Small intestine (tissue), 7 donors: Measurements from ENCODE around the gene SLAMF6. TPM values are rescaled to one million over a fixed set of nuclear protein-coding genes. Genes with fewer than 3 reads are reported as not detected.

Experiments used
- DNase-seq, 2 donors: peaks; one replicate each; pipeline versions ENCODE4 v3.0.0 to v3.0.0-alpha.2; 2013
- FAIRE-seq: peaks from 2 replicates; lab custom pipeline; 2012; peaks lifted over from hg19 to GRCh38; lab: Jason Lieb, UNC
- H3K27ac ChIP-seq, 3 donors: one replicate each; pipeline ENCODE4 v1.5.1; 2013; ENCODE audit warnings: low read length in 2 of 3, mild to moderate bottlenecking in 2 of 3, control low read depth in 1 of 3, inconsistent platforms in 1 of 3, low read depth in 1 of 3, moderate library complexity in 1 of 3
- H3K27me3 ChIP-seq, 3 donors: one replicate each; pipeline ENCODE4 v1.6.1; 2013; ENCODE audit warnings: low read length in 3 of 3, inconsistent platforms in 1 of 3; ENCODE audit not compliant: control insufficient read depth in 3 of 3, insufficient read depth in 3 of 3
- H3K36me3 ChIP-seq, 3 donors: one replicate each; pipeline ENCODE4 v1.6.1; 2013; ENCODE audit warnings: low read length in 3 of 3, inconsistent platforms in 1 of 3, low read depth in 1 of 3, mild to moderate bottlenecking in 1 of 3, moderate library complexity in 1 of 3; ENCODE audit not compliant: control insufficient read depth in 3 of 3, insufficient read depth in 2 of 3
- H3K4me1 ChIP-seq, 3 donors: one replicate each; pipeline ENCODE4 v1.6.1; 2013; ENCODE audit warnings: low read length in 2 of 3, inconsistent platforms in 1 of 3, low read depth in 1 of 3, mild to moderate bottlenecking in 1 of 3, moderate library complexity in 1 of 3; ENCODE audit not compliant: control insufficient read depth in 3 of 3, insufficient read depth in 2 of 3
- H3K4me3 ChIP-seq, 3 donors: one replicate each; pipeline ENCODE4 v1.5.1; 2013; ENCODE audit warnings: low read length in 3 of 3, control low read depth in 1 of 3, inconsistent platforms in 1 of 3, low read depth in 1 of 3, mild to moderate bottlenecking in 1 of 3, moderate library complexity in 1 of 3
- H3K9me3 ChIP-seq, 2 donors: one replicate each; pipeline ENCODE4 v1.6.1; 2013; ENCODE audit warnings: low read depth in 1 of 2, low read length in 1 of 2; ENCODE audit not compliant: control insufficient read depth in 2 of 2, insufficient read depth in 1 of 2
- WGBS, 3 donors: extraction: QIAGEN DNeasy Blood & Tissue Kit; methylation state at CpG; one replicate each; pipeline ENCODE4 v1.1.7; 2013; 5-methylcytosine and 5-hydroxymethylcytosine counted together
- polyA plus RNA-seq, 4 donors: library from polyadenylated mRNA; stranded (reverse) in 3 of 4; unstranded in 1 of 4; fragments of 200-250 nt in 3 of 4; fragments of 120-200 nt in 1 of 4; gene quantifications; one replicate each; pipeline versions ENCODE4 v1.2.1 to v1.2.3, GENCODE V29; 2013
- donor health status: healthy with polysubstance abuse.
- donor health status: control.
- donor health status: control.
- donor health status: Bipolar disorder and iron deficiency.
- donor health status: healthy.

SLAMF6 gene
- polyA plus RNA-seq, 4 donors = 0.22 to 1.6 (median 1.1) TPM

DNA sequence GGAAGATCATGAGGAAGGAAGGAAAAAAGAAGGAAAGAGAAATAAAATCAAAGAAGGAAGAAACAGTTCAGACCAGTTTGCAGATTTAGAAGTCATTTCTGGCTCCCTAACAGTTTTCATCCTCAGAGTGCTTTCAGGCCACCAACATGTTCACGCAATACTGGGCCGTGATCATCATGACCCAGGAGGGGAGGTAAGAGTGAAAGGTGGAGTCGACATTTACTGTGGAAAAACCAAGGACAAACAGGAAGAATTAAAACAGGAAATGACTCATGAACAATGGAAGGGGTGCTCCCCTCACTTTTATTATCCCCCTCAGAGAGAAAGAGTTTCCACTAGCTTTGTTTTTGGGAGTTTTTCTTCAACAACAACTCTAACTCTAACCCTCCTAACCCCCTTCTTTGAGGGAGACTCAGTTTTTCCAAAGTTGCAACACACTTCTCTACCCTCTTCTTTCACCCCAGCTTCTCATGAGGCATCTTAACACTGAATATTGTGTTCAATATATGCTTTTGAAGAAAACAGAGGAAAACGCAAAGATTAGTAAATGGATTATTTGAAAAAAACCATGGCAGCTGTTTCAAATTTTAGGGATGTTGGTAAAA is 62.3 kb downstream of the SLAMF6 start:
- H3K27ac ChIP-seq = no peak overlapping the region

DNA sequence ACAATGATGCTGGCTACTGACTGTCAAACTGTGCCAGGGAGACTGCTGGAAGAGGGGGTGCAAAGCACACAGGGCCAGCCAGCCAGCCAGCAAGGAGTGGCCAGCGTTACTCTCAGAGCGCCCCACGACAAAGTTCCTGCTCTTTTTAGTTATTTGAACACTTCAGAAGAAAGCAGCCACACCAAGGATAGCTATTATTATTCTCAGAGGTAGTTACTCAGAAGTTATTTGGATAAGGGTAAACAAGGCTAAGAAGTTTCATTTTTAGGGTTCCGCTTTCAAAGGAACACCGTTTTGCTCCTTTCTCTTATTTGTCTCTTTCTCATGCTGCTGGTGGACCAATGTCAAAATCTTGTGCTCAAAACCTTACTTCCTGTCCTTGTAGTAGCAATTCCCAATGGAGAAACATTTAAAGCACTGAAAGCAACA is 62.8 kb downstream of the SLAMF6 start:
- 71 to 85% (median 81%) methylated on average over 5 of the region's 5 CpGs for WGBS, 3 donors
- DNase-seq = no peak
- Histone ChIP-seq H3K36me3 (no peaks in the 10 kb centered on the region), H3K4me1 (peaks cover 0 to 2% (median 0%) of the 10 kb centered on the region in 3 donors), H3K4me3 (no peak overlapping the region), H3K27me3 (no peaks in the 10 kb centered on the region), H3K9me3 (no peaks in the 10 kb centered on the region), H3K27ac (no peak overlapping the region)
- FAIRE-seq = no peak

More for the DNA sequence above, 62.3 kb downstream of the SLAMF6 start:
- FAIRE-seq = no peak
- peaks cover 0 to 2% (median 0%) of the 10 kb centered on the region in 3 donors for H3K4me1 ChIP-seq
- H3K9me3 ChIP-seq = no peaks in the 10 kb centered on the region
- 63 to 73% (median 71%) methylated on average over 4 of the region's 4 CpGs for WGBS, 3 donors
- no peaks in the 10 kb centered on the region for H3K36me3 ChIP-seq
- no peaks in the 10 kb centered on the region for H3K27me3 ChIP-seq
- no peak overlapping the region for H3K4me3 ChIP-seq
- DNase-seq = no peak

DNA sequence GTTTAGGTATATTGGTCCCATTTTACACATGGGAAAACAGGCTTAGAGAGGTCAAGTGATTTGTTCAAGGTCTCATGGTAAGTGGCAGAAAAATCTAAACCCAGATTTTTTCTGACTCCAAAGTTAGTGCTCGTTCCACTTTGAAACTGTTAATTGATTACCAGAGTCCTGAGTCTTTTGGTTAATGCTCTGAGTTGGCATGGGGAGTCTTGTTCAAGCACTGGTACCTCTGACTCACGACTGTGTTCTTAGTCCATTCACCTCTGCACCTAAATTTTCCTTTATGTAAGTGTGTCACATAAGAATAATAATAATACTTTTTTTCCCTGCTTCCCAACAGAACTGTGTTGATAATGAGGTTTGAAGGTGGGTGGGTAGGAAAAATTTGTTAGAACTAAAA is 63.4 kb downstream of the SLAMF6 start:
- no peaks in the 10 kb centered on the region for H3K36me3 ChIP-seq
- 75 to 83% (median 77%) methylated on average over 2 of the region's 2 CpGs for WGBS, 3 donors
- DNase-seq (no peak), FAIRE-seq (no peak)
- no peaks in the 10 kb centered on the region for H3K27me3 ChIP-seq
- no peak overlapping the region for H3K4me3 ChIP-seq
- no peak overlapping the region for H3K27ac ChIP-seq
- H3K4me1 ChIP-seq = peaks cover 0 to 2% (median 0%) of the 10 kb centered on the region in 3 donors
- H3K9me3 ChIP-seq = no peaks in the 10 kb centered on the region

DNA sequence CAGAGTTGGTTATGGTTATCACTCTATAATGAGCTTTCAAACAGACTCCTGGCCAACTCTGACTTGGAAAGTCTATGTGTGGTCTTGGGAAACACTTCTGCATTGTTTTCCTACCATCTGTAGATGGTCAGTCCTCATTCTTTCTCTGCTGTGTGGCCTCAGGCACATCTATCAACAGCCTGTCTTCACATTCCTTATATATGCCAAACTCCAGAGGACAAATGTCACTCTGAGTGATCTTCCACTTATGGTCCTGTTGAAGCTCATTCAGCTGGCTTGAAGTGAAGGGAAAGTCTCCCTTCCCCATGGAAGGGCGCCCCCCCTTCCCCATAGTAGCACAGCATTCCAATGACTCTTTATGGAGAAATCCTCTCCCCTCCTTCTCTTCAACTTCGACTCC is 64.0 kb downstream of the SLAMF6 start:
- Histone ChIP-seq H3K9me3 (no peaks in the 10 kb centered on the region), H3K27me3 (no peaks in the 10 kb centered on the region), H3K4me1 (peaks cover 0 to 2% (median 0%) of the 10 kb centered on the region in 3 donors), H3K27ac (no peak overlapping the region), H3K36me3 (no peaks in the 10 kb centered on the region), H3K4me3 (no peak overlapping the region)
- DNase-seq (no peak), FAIRE-seq (no peak)
- WGBS, 3 donors = 42 to 70% (median 55%) methylated on average over 2 of the region's 2 CpGs

DNA sequence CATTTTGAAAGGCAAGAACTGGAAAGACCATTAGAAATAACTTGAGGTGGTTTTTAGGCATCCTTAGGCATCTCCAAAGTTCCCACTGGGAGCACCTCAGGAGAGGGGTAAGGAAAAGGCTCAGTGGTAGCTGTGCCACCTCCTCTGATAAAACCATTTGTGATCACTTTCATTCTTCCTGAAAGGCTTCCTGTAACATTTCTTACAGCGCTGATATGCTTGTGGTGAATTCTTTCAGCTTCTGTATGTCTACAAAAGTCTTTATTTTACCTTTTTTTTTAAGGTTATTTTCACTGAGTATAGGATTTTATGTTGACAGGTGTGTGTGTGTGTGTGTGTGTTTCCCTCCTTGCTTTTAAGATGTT is 67.9 kb downstream of the SLAMF6 start:
- Histone ChIP-seq H3K9me3 (no peaks in the 10 kb centered on the region), H3K4me1 (peaks cover 0 to 5% (median 0%) of the 10 kb centered on the region in 3 donors), H3K27me3 (no peaks in the 10 kb centered on the region), H3K4me3 (no peak overlapping the region), H3K36me3 (no peaks in the 10 kb centered on the region), H3K27ac (no peak overlapping the region)
- FAIRE-seq (no peak), DNase-seq (no peak)
- 73 to 95% (median 87%) methylated on average over 1 of the region's 1 CpG for WGBS, 3 donors

DNA sequence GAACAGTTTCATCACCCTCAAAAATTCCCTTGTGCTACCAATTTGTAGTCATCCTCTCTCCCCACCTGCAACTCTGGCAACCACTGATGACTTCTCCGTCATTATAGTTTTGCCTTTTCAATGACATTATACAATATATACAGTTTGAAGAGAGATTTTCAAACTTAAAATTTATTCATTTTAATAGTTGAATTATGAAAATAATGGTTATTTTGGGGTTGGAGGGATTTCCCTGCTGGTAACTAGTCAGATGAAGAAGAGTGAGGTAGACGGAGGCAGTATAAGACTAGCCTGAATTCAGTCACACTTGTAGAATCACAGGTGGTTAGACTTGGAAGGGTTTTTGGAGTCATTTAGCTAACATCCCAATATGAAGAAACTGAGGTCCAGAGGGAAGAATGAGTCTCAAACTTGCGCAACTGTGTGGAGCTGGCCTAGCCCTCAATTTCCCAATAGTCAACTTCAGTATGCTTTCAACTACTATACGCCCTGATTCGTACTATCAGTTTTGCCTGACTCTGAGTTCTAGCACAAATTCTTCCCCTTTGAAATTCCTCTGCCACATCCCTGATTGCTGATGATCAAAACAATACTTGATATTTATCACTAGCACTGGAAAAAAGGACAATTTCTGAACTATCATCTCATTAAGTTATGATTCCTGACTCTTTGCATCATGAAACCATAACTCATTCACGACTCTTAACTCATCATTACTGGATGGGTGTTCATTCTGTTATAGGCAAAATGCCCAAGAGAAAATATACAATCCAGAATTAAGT is 68.5 kb downstream of the SLAMF6 start:
- H3K27ac ChIP-seq = no peak overlapping the region
- FAIRE-seq (no peak), DNase-seq (no peak)
- no peak overlapping the region for H3K4me3 ChIP-seq
- H3K4me1 ChIP-seq = peaks cover 0 to 5% (median 0%) of the 10 kb centered on the region in 3 donors
- no peaks in the 10 kb centered on the region for H3K27me3 ChIP-seq
- 83 to 92% (median 86%) methylated on average over 6 of the region's 6 CpGs for WGBS, 3 donors
- H3K36me3 ChIP-seq = no peaks in the 10 kb centered on the region
- no peaks in the 10 kb centered on the region for H3K9me3 ChIP-seq

DNA sequence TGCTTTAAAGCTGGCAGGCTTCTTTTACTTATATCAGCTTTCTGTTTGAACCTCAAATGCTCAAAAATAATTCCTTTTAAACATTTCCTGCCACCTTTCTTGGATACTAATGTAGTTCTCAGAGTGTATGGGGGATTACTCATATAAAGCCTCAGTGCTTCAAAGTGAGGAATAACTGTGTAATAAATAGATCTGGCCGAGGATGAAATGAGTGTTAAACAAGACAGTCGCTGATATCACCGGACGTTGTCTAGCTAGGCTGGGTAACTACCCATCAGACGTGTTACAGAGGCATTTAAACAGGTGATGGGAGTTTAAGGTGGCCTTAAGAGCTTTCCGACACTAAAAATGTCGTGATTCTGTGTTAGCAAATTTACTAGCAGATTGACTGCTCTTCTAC is 69.6 kb downstream of the SLAMF6 start:
- Histone ChIP-seq H3K27me3 (no peaks in the 10 kb centered on the region), H3K4me1 (peaks cover 0 to 5% (median 0%) of the 10 kb centered on the region in 3 donors), H3K36me3 (no peaks in the 10 kb centered on the region), H3K27ac (no peak overlapping the region), H3K9me3 (no peaks in the 10 kb centered on the region), H3K4me3 (no peak overlapping the region)
- DNase-seq (no peak), FAIRE-seq (no peak)
- WGBS, 3 donors = 71 to 86% (median 78%) methylated on average over 7 of the region's 7 CpGs

DNA sequence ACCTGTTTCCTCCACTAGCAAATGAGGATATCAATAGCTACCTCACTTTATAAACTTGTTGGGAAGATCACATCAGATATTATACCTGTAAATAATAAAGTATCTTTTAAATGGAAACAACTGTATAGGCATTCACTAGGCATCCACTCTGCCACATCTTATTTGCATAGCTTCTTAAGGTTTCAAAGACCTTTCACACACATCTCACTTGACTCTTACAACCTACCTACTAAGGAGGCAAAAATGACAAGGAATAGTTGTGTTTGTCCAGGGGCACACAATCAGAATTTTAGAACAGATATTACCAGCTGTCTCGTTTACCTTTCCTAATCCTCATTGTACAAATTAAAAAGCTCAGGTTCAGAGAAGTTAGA is 71.2 kb downstream of the SLAMF6 start:
- DNase-seq (no peak), FAIRE-seq (no peak)
- no peaks in the 10 kb centered on the region for H3K9me3 ChIP-seq
- no peaks in the 10 kb centered on the region for H3K27me3 ChIP-seq
- no peaks in the 10 kb centered on the region for H3K36me3 ChIP-seq
- H3K4me3 ChIP-seq = no peak overlapping the region
- H3K27ac ChIP-seq = no peak overlapping the region
- 76 to 94% (median 88%) methylated on average over 1 of the region's 1 CpG for WGBS, 3 donors
- H3K4me1 ChIP-seq = peaks cover 0 to 3% (median 0%) of the 10 kb centered on the region in 3 donors
